HCT116 (cell line): ENCODE data around the gene RANBP17.

ENCODE experiments used
- CBX3 ChIP-seq: IDR thresholded peaks from 2 replicates; pipeline ENCODE4 v1.6.1; 2012; ENCODE audit warnings: low read depth
- CEBPB ChIP-seq: IDR thresholded peaks from 2 replicates; pipeline ENCODE4 v1.6.1; 2012; ENCODE audit warnings: low read depth
- EZH2 ChIP-seq: fragments of 200-600 bp; sonication (generic); IDR thresholded peaks from 2 replicates; pipeline ENCODE4 v1.6.1; 2017; ENCODE audit warnings: antibody characterized with exemption, mixed run types
- JUND ChIP-seq: IDR thresholded peaks from 2 replicates; pipeline ENCODE4 v1.6.1; 2012
- POLR2A ChIP-seq: IDR thresholded peaks from 2 replicates; pipeline ENCODE4 v1.7.0; 2011; ENCODE audit warnings: borderline replicate concordance; ENCODE audit not compliant: insufficient read depth, insufficient read length; ENCODE audit errors: extremely low read depth
- YY1 ChIP-seq: IDR thresholded peaks from 2 replicates; pipeline ENCODE4 v1.6.1; 2011; ENCODE audit warnings: low read length, low read depth, moderate library complexity, mild to moderate bottlenecking; ENCODE audit not compliant: insufficient replicate concordance; ENCODE audit errors: extremely low read depth
- ZNF274 ChIP-seq: fragments of 200-500 bp; sonication (Bioruptor generic); IDR thresholded peaks from 2 replicates; pipeline ENCODE4 v1.6.1; 2014; ENCODE audit warnings: mild to moderate bottlenecking, low read depth, low read length, inconsistent platforms
- TF ChIP-seq, protein P1 (sequence below), 3 experiments: fragments of 200-600 bp in 1 of 3; sonication (generic) in 1 of 3; IDR thresholded peaks in 2 of 3; conservative IDR thresholded peaks in 1 of 3; 2 replicates each; pipeline ENCODE4 v1.5.1; 2012 to 2017; ENCODE audit warnings: low read depth in 2 of 3, low read length in 2 of 3, antibody characterized with exemption in 1 of 3, borderline replicate concordance in 1 of 3, control low read depth in 1 of 3, mild to moderate bottlenecking in 1 of 3, mixed read lengths in 1 of 3, mixed run types in 1 of 3, moderate library complexity in 1 of 3; ENCODE audit not compliant: insufficient read depth in 1 of 3
- TF ChIP-seq, protein P2 (sequence below): IDR thresholded peaks from 2 replicates; pipeline ENCODE4 v1.6.1; 2011; ENCODE audit warnings: mild to moderate bottlenecking, low read length, moderate library complexity; ENCODE audit not compliant: insufficient replicate concordance; ENCODE audit errors: extremely low read depth
- TF ChIP-seq, protein P3 (sequence below): IDR thresholded peaks from 2 replicates; pipeline ENCODE4 v1.6.1; 2012

DNA sequence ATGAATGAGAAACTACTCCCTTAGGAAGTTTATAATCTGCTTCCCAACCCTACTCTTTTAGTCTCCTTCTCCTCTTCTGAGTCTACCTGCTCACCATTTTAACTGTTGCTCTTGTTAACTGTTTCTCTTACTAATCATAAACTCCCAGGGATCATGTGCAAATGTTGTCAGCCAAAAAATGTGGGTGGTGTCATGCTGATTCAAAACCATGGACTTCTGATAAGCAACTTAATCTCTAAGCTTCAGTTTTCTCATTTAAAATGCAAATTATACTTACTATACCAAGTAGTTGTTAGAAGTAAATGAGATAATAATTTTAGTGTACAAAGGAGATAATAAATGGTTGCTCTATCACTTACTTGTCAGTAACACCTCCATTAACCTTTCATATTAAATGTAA lies 401.4 kb downstream of the RANBP17 start:
- TF ChIP-seq POLR2A: no peak
- TF ChIP-seq EZH2: no peak
- TF ChIP-seq, protein P1, sequence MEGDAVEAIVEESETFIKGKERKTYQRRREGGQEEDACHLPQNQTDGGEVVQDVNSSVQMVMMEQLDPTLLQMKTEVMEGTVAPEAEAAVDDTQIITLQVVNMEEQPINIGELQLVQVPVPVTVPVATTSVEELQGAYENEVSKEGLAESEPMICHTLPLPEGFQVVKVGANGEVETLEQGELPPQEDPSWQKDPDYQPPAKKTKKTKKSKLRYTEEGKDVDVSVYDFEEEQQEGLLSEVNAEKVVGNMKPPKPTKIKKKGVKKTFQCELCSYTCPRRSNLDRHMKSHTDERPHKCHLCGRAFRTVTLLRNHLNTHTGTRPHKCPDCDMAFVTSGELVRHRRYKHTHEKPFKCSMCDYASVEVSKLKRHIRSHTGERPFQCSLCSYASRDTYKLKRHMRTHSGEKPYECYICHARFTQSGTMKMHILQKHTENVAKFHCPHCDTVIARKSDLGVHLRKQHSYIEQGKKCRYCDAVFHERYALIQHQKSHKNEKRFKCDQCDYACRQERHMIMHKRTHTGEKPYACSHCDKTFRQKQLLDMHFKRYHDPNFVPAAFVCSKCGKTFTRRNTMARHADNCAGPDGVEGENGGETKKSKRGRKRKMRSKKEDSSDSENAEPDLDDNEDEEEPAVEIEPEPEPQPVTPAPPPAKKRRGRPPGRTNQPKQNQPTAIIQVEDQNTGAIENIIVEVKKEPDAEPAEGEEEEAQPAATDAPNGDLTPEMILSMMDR (IDR thresholded peaks at IDR 0.05 in 2 of 3, conservative IDR thresholded peaks at IDR 0.05 in 1 of 3; ENCODE audit: borderline replicate concordance in 1 of 3, insufficient read depth in 1 of 3, low read depth in 2 of 3, low read length in 2 of 3): no peak
- TF ChIP-seq, protein P2, sequence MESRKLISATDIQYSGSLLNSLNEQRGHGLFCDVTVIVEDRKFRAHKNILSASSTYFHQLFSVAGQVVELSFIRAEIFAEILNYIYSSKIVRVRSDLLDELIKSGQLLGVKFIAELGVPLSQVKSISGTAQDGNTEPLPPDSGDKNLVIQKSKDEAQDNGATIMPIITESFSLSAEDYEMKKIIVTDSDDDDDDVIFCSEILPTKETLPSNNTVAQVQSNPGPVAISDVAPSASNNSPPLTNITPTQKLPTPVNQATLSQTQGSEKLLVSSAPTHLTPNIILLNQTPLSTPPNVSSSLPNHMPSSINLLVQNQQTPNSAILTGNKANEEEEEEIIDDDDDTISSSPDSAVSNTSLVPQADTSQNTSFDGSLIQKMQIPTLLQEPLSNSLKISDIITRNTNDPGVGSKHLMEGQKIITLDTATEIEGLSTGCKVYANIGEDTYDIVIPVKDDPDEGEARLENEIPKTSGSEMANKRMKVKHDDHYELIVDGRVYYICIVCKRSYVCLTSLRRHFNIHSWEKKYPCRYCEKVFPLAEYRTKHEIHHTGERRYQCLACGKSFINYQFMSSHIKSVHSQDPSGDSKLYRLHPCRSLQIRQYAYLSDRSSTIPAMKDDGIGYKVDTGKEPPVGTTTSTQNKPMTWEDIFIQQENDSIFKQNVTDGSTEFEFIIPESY: no peak
- TF ChIP-seq JUND: no peak
- no peak for TF ChIP-seq ZNF274
- TF ChIP-seq YY1: no peak
- TF ChIP-seq, protein P3, sequence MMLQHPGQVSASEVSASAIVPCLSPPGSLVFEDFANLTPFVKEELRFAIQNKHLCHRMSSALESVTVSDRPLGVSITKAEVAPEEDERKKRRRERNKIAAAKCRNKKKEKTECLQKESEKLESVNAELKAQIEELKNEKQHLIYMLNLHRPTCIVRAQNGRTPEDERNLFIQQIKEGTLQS: no peak
- TF ChIP-seq CEBPB: no peak
- TF ChIP-seq CBX3: no peak
